ENCODE results near the gene CCDC9B.

The CCDC9B gene

DNA sequence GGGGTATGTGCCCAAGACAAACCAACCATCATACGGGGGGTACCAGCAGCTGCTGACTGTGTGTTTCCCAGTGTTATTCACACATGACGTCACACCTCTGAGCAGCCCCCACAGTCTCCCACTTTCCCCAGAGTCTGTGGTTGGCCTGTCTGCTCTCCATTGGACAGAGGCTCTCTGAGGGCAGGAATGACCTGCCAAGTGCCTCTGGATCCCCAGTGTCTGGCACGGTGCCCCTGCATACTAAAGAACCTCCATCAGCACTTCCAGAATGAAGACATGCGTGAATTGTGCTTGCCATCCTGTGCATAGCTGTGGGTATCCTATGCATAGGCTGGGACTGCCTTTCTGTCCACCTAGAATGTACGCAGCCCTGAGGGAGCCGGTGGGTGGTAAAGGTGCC is 3.5 kb upstream of the CCDC9B start:
- DNase-seq, result no peak

DNA sequence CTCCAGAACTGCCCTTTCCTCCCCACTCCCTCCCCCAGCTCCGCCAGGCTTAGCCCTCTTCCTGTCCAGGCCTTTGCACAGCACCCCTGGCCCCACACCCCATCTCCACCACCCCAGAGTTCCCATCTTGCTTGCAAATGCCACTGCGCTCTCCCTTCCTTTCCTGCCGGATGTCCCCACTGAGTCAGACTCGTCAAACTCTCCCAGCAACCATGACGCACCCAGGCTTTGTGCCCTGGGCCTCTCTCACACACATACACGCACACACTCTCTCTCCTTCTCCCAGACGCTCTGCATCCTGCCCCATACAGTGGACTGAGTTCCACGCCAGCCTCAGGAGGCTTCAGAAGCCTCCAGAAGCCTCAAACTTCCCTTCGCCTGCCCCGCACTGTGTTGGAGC is 2.8 kb upstream of the CCDC9B start:
- no peak for DNase-seq

- DNase-seq, result no peak
These were observed 1.9 kb upstream of the CCDC9B start for GRCh38 chr15:40342416-40343320.

GRCh38 chr15:40340038-40340739 is 550 bp downstream of the CCDC9B start:
- no peak for DNase-seq

DNA sequence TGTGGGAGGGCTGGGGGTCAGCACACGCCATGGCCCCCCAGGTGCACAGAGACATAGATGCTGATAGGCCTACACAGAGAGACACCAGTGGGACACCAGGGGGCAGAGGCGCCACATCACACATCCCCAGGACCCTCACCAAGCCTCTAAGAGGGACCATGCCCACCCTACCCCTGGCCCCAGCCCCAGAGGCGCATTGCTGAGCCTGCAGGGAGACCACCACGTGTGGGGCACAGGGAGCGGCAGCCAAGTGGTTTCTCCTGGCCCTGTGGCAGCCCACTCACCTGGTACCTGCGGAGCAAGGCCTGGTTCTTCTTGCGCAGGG is 1.2 kb downstream of the CCDC9B start:
- no peak for DNase-seq

GRCh38 chr15:40338921-40339620 is 1.7 kb downstream of the CCDC9B start:
- no peak for DNase-seq

DNA sequence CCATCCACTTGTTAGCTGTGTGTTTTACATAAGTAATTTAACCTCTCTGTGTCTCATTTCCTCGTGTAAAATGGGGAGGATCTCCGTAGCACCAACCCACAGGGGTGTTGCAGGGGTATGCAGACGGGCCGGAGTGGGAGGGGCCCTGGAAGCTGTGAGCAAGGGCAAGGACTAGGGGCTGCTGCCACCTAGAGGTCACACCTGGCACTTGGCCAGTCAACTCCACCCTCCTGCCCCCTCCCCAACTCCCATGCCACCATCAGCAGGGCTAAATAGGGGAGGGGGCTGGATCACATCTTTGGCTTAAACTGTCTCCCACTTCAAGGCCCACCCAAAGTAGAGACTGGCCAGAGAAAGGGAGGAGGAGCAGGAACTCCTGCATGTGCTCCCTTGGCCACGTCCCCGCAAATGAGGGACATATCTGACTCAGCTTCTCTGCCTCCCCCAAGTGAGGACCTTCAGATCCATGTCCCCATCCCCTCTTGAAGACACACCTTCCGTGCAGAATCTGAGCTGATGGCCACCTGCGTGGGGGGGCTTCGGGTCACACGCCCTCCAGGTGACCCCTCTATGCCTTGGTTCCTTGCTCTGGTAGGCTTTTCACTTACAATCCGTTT is 2.6 kb downstream of the CCDC9B start:
- peak; percentile 66 for DNase-seq

- no peak for DNase-seq
These were observed 3.1 kb downstream of the CCDC9B start for GRCh38 chr15:40337597-40337996.

GRCh38 chr15:40336744-40337122 is 4.0 kb downstream of the CCDC9B start:
- DNase-seq, result no peak

DNA sequence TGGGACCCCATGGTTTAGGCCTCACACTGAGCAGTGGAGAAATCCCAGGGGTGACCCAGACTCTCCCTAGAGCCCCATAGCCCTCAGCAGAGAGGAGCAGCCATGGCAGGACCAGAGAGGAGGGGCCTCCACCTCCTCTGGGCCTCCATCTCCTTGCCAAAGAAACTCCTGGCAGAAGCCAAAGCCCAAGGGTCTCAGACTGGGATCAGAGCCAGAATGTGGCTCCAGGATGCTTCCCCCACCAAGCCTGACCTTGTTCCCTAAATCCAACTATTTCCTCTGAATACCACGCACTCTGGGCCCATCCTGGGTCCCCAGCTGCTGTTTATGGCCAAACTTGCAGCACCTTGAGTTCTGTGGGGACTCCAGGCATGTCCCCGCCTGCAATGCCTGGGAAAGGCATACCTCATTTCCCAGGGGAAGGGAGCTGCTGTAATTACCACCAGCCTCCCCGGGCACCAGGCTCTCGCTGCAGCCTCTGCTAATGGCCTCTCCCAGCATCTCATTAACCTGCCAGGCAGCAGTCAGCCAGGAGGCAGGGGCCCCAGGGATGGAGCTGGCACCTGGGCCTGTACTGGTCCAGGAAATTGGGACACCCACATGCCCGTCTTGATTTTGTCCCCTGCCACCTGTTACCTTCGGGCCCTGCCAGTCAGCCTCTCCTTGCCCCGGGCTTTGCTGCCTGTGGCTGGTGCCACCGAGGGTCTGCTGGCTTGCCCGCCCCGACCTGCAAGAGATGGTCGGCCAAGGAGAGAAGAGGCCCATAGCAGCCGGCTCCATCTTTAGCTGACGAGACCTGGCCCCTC is 4.6 kb downstream of the CCDC9B start:
- DNase-seq, result no peak

DNA sequence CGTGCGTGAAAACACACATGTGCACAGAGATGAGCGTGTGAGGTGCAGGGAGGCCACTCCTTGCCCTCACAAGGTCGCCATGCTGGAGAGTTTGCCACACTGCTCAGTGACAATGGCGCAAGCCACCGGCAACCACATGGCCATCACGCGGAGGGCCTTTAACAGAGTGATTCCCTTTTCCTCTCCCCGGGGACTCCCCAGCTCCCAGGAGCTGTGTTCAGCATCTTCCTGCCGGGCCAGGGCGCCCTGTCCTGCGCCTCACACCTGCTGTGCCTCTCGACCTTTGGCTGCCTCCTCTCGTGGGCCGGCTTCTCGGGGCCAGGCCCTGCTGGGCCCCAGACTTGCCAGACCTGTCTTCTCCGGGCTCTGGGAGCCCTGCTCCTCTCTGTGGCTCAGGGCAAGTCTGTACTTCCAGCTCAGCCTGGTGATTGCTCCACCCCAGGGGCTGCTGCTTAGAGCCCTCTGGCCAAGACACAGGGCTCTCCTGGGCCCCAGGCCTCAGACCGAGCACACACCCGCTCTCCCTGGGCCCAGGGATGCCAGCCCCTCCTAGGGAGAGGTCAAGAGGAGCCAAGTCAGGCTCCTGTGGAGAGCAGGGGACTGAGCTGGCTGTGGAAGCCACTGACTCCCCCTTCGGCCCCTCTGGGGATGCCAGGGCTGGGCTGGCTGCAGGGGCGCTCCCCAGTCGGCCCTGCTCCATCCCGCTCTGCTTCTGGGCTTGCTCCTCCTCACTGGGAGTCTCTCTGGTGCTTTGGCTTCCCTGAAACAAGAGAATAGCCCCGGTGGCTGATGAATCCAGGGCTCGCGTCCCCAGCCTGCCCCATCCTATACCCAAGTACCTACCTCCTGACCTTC is 5.6 kb downstream of the CCDC9B start:
- no peak for DNase-seq

DNA sequence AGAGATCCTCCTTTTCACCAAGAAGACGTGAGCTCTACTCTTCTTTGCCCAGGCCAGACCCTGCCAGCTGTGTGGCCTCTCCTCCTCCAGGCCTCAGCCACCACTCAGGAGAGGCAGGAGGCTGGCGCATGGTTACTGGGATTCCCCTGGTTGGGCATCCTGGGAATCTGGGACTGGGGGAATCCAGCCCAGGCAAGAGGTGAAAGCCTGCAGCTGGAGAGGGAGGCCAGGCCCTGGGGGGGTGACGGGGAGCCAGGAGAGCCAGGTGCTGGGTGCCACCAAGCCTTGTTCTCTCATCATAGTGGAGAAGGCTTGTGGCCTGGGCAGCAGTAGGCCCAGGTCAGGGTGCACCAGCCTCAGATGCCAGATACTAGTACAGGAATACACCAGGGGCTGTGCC is 6.2 kb downstream of the CCDC9B start:
- DNase-seq, result no peak

DNA sequence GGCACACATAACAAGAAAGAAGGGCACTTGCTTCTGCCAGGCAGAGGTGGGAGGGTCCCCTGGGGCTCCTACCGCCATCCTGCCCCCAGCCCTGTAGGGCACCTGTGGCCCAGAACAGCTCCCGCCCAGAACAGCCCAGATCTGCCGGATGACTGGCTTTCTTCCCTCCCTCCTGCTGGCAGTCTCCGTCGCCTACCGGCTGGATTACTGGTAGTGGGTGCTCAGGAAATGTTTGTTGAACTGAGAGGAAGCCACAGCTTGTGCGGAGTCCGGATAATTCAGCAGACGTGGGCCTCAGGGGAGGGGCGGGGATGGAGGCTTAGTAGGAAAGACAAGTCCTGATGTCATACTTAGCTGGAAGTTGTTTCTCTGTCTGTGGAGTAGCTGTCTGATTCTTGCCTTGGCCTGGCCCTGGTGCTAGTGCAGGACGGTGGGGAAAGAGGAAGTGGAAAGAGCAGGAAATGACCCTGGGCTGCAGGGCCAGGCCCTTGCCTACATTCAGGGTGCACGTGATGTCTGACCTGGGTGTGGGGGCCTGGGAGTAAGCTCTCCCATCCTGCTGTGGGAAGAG is 6.7 kb downstream of the CCDC9B start:
- no peak for DNase-seq

GRCh38 chr15:40332113-40332781 is 8.5 kb downstream of the CCDC9B start:
- no peak for DNase-seq

- DNase-seq, result no peak
These were observed 9.1 kb downstream of the CCDC9B start for GRCh38 chr15:40331637-40332036.

- DNase-seq, result no peak
These were observed 9.7 kb downstream of the CCDC9B start for GRCh38 chr15:40331026-40331425.

- no peak for DNase-seq
These were observed 10.3 kb downstream of the CCDC9B start for GRCh38 chr15:40330368-40330836.

DNA sequence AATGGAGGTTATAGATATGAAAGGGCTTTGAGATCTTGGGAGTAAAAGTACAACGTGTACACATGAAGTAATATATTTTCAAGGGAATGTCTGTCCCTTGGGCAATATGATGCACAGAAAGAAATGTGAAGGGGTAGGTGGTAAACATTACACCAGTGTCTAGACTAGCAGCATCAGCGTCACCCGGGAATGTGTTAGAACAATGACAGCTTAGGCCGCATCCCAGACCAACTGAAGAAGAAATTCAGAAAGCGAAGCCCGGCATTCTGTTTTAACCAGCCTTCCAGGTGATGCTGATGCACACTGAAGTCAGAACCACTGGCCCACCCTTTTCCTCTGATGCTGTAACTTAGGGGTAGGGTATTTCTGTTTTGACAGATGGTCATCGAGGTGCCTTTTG is 10.9 kb downstream of the CCDC9B start:
- DNase-seq, result no peak

DNA sequence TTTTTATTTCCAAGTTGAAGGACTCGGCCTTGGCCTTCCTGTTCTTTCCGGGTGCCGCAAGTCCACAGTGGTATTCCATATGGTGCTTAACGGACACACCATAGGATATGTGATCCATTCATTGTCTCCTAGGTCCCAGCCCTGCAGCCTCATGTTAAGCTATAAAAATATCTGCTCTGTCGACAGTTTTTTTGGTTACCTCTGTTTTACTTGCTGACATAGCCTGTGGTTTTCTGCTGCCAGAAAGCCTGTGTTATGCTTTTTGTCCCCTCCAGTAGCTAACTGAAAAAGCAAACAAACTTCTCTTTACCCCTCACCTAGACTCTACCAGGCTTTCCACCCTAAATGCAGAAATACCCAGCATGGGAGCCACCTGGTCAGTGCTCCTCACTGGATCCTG is 12.0 kb downstream of the CCDC9B start:
- DNase-seq, result no peak

GRCh38 chr15:40328176-40328575 is 12.6 kb downstream of the CCDC9B start:
- DNase-seq, result no peak
